Measurements from ENCODE around the gene SLC10A7.

DNA sequence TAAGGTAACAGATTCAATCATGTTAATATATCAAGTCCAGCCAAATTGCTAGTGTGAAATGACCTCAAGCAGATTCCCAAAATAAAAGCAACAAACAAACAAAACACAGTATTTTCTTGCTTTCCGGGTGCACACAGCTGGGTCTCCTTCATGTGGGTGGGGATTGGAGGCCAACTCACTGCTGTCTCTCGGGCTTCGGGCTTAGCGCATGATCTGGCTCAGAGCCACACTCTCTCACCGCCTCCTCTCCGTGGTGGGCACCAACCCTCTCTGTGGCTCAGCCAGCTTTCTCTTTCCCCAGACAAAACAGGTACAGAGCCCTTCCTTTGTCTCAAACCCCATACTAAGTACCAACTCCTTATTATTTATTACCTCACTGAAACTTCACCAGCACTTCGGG is 310.3 kb downstream of the SLC10A7 start:
- TF ChIP-seq CUX1 (IDR thresholded peaks at IDR 0.05; ENCODE audit: insufficient replicate concordance, low read depth, low read length) = no peak
- no peak for TF ChIP-seq CHD1 (IDR thresholded peaks at IDR 0.05; ENCODE audit: low read depth, low read length)
- no peak for TF ChIP-seq CREB1 (IDR thresholded peaks at IDR 0.05; ENCODE audit: low read depth)
- TF ChIP-seq ETV6 (conservative IDR thresholded peaks at IDR 0.05 in 1 of 2, IDR thresholded peaks at IDR 0.05 in 1 of 2; ENCODE audit: borderline replicate concordance in 1 of 2, low read depth in 1 of 2) = no peak
- no peak for TF ChIP-seq STAT1 (conservative IDR thresholded peaks at IDR 0.05)
- TF ChIP-seq POLR2A (IDR thresholded peaks at IDR 0.05; ENCODE audit: low read depth, low read length) = no peak
- TF ChIP-seq BRCA1 (IDR thresholded peaks at IDR 0.05; ENCODE audit: low read depth, low read length) = no peak
- no peak for TF ChIP-seq BACH1 (IDR thresholded peaks at IDR 0.05; ENCODE audit: borderline replicate concordance)
- no peak for TF ChIP-seq MYB (IDR thresholded peaks at IDR 0.05; ENCODE audit: borderline replicate concordance, low read depth, low read length)
- no peak for TF ChIP-seq EZH2 (IDR thresholded peaks at IDR 0.05; ENCODE audit: borderline replicate concordance, control insufficient read depth, low read depth, low read length)
